ENCODE data around the gene ACYP2.
A peak's percentile ranks its signal among the peaks of the same experiment; 100 is the strongest.
"Not testable (repeated sequence)": the region's sequence is repeated elsewhere in the genome, so short reads cannot be mapped to it uniquely, and the experiment has no call there.

ACYP2 gene

DNA sequence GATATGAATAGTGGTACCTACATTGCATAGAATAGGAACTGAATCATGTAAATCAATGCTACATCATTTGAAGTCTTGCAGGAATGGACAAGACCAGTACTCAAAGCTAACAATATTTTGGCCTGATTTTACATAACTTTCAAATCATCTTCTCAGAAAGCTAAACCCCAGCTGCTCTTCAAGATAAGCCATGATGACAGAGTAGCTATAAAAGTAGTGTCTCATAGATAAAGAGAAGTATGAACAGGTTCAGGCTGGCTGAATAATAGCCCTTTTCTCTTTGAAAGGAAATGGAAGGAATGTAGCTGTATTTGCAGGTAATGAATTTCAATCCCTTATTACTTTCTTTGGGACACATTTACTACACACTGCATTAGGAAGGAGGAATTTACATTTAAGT lies 112.4 kb downstream of the ACYP2 start:
- no peak for DNase-seq

DNA sequence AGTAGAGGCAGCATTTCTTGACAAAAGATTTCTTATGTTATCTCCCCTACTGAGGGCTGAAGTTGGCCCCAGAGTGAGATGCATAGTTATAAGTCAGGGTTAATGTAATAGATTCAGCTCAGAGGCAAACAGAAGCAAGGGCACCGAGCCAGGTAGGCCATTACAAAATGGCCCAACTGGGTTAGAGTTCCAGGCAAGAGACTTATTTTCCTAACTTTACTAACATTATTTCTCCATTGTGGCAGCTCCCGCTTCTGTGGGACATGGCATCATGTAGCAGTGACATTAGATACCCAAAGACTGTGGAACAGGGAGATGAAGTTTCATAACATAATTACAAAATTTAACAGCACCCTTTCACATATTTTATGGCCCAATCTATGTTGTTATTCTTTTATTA lies 113.5 kb downstream of the ACYP2 start:
- DNase-seq: no peak

DNA sequence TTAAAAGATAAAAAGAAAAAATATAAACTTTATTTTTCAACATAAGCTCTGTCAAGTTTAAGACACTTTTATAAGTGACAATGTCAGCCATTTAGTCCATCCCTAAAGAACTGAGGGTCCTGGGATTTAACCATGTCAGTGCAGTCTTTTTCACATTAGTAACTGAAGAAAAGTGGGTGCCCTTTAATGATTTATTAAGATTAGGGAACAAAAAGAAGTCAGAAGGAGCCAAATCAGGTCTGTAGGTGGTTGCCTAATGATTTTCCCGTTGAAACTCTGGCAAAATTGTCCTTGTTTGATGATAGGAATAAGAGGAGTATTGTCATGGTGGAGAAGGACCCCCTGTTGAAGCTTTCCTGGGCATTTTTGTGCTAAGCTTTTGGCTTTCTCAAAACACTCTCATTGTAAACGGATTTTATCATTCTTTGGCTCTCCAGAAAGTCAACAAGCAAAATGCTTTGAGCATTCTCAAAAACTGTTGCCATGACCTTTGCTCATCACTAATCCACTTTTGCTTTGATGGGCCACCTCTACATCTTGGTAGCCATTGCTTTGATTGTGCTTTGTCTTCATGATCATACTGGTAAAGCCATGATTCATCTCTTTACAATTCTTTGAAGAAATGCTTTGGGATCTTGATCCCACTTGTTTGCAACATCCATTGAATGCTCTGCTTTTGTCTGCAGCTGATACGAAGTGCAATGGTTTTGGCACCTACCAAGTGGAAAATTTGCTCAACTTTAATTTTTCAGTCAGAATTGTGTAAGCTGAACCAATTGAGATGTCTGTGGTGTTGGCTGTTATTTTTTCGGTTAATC lies 118.6 kb downstream of the ACYP2 start:
- DNase-seq: no peak

DNA sequence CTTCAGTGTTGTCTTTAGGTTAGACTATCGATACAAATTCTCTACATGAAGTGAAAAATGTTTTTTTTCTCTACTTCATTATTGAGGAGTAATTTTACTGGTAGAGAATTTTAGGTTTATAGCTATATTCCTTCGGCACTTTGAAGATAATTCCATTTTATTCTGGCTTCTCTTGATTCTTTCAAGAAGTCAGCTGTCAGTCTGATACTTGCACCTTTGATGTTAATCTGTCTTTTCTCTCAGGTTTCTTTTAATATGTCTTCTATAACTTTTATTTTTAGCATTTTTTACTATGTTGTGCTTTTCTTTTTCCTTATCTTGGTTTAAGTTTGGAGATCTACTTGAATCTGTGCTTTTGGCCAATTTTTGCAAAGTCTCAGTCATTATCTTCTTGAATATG lies 122.0 kb downstream of the ACYP2 start:
- DNase-seq: no peak

DNA sequence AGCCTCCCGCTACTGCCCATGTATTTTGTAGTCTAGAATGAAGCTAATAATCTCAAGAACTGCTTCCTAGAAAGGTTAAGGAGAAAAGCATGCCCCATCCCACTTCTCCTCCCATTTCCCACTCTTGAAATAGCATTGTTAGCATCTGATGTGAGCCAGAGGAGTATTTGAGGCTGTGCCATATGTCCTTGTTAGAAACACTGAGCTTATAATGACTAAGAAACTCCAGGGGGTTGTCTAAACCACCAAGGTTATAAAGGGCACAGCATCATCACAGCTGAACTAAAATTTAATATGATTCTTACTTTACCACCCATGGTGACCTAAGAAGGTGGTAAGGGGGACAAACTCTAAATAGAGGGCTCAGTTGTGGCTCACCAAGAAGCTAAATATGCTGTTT lies 124.0 kb downstream of the ACYP2 start:
- DNase-seq: no peak

DNA sequence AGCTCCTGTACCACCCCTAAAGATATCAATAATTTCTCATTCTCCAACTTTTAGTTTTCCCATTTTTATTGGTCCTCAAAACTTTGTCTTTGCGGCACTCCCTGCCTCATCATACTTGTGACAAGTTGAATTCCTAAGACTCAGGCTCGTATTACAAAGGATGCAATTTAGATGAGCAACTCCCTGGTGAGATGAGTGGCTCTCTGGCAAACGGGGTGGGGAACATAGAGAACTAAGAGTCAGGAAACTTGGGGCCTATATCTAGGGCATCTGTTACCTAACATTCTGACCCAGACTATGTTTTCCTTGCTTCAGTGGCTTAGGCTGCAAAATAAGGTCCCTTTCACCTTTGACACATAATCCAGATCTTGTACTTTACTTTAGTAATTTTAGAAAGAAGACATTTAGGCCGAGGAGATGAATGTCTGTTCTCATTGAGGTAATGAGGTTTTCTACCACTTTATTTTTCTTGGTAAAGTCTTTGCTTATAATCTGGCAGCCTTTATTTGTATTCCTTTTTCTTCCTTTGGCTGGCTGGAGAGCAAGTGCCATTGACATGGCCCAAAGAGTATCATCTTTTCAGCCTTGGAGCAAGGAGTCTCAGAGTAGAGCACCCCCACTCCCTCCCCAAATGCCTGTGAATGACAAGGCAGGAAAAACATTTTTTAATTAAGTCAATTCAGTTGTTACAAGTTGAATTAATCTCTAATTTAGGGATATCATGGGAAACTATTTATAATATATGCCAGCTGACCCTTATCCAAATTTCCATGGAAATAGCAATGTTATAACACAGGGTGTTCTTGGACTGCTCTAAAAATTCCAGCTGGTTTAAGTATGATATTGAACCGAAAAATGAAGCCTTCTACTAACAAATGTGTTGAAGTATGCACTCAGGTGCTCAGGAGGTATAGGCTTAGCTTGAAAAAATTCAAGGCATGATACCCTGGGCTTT lies 125.4 kb downstream of the ACYP2 start:
- no peak for DNase-seq

DNA sequence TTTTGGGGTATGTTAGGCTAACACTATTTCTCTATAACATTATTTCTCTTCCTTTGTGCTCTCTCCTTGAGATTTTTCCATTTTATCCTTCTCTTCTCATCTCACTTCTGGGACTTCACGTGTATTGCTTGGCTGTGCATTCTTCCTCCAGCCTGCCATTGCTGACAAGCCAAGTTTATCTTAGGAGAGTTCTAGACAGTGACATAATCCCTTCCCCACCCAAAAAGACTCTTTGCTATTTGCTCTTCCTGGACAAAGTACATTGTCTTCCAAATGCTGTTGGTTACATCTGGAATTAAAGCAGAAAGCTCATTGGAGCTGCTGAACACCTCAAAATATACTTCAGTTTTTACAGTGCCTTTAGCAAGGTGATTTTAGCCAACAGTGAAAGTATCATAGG lies 131.7 kb downstream of the ACYP2 start:
- DNase-seq: no peak

DNA sequence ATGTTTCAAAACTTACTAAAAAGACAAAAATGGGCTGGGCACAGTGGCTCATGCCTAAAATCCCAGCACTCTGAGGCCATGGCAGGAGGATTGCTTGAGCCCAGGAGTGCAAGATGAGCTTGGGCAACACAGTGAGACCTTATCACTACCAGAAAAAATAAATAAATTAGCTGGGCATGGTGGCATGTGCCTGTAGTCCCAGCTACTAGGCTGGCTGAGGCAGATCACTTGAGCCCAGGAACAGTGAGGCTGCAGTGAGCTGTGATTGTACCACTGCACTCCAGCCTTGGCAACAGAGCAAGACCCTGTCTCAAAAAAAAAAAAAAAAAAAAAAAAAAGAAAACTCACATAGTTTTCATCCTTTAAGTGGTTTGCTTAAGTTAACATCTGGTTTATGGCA lies 134.2 kb downstream of the ACYP2 start:
- DNase-seq: no peak

DNA sequence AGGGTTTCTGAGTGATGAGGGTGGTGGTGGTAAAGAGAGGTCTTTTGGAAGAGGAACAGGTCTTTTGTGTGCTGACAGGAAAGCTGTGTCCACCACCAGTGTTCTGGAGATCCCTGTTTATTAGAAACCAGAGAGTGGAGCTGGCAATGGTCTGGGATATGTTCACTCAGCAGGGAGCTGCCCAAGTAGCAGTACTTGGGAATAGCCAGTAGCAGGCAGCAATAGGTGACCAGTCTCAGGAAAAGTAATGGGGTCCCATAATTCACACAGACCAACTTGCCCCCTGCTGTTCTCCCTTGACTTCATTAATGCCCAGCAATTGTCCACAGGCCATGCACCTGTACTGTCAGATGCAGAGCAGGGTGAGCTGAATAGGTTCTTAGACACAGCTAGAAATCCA lies 138.8 kb downstream of the ACYP2 start:
- DNase-seq: no peak

DNA sequence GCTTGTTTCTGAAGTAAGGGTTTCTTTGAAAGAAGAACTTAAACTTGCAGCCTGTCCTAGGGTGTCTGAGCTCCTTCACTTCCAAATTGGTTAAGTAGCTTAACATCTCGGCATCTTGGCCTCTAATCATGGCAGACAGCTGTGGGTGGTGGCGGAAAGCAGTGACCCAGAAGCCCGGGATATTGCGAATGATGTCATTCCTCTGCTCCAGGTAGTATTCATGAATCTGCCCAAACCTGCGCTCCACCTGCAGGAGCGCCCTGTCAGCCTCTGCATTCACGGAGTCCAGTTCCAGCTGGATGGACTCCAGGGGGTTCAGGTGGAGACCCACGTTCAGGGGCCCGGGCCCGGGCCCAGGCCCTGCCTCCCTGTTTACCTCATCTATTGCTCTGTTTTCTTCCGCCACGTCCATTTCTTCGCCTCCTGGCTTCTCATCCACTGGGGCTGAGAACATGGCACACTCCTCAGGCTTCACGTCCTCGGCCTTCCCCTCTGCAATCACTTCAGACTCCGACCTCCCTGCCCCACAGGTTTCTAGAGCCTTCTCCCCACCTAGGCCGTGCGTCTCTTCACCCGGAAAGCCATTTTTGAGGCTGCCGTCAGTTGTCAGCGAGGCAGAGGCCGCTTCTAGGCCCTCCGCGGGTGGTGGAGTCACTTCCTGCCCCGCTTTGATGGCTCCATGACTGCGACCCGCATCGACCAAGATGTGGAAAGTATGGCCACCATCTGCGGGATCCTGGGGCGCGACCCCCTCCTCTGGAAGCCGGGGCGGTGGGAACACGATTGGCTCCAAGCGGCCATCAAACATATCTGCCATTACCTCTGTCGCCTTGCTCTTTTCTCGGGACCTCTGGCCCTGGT lies 140.0 kb downstream of the ACYP2 start:
- no peak for DNase-seq

DNA sequence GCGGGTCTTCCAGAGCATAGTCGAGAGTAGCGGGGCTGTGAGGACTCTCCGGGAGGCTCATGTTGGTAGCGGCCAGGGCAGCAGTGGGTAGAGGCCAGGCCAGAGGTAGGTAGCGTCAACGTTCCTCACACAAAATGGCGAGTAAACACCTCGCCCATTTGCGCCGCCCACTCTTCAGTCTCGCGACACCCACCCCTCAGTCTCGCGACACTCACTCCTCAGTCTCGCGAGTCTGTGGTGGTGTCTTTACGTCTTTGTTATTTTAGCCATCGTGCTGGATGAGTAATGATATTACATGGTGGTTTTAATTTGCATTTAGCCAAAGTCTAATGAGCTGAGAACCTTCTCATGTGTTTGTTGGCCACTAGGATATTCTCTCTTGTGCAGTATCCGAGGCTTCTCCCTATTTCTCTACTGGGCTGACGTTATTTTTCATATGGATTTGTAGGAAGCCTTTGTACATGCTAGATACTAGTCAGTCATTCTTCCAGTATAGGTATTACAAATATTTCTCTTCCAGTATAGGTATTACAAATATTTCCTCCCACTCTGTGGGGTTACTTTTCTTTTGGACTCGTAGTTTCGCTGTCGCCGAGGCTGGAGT lies 140.8 kb downstream of the ACYP2 start, which contains the start of gene TSPYL6:
TSS of gene TSPYL6 (minus strand) at position 139 of the 604 bp plus-strand sequence. CDS start at position 61, 78 bp downstream.
- DNase-seq: no peak

DNA sequence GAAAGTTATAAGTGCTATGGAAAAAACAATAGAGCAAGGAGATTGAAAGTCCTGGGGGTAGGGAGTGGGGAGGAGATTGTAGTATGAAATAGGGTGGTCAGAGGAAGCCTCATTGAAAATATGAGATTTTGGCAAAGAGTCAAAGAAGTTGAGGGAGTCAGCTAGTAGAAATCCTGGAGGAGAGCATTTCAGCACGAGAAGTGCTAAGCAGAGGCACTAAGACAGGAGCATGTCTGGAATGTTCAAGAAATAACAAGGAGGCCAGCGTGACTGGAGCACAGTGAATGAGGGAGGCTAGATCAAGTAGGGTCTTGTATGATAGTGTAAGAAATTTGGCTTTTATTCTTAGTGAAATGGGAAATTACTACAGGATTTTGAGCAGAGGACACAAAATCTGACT lies 142.8 kb downstream of the ACYP2 start:
- no peak for DNase-seq

DNA sequence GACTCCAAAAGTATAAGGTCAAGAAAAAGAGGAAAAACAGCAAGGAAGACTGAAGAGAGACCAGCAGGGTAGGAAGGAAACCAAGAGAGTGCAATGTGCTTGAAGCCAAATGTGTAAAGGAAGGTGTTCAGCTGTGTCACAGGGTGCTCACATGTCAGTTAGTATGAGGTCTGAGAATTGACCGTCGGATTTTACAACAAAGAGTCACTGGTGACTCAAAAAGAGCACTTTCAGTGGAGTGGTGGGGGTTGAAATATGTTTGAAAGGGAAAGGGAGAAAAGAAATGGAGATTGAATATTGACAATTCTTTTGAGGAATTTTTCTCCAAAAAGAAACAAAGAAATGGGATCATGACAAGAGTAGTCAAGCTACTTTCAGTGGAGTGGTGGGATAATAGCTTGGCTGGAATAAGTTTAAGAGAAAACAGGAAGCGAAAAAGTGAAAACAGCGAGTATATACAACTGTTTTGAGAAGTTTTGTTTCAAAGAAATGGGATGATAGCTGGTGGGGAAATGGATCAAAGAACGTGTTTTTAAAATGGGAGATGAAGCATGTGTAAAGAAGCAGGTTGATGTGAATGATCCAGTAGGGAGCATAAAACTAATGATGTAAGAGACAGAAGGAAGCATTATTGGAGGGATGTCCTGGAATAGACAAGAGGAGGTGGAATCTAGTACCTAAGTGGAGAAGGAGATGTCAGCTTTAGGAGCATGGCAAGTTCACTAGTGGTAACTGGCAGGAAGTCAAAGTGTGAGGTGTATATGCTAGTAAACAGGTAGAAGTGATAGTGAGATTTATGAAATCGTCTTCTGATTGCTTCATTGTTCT lies 144.2 kb downstream of the ACYP2 start:
- DNase-seq: no peak

DNA sequence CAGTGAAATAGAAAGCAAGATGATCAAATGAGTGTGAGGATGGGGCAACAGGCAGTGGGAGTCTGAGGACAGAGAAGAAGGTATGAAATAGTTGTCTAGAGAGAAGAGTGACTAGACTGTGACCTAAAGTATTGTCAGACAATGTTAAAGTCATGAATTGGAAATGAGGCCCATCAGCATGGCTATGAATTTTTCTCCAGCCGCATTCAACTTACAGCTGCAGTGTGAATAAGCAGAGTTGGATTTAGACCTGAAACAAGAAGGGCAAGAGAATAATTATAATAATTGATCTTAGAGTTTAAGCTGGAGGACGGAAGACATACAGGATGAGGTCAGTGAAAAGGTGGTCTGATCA lies 144.8 kb downstream of the ACYP2 start:
- DNase-seq: no peak

DNA sequence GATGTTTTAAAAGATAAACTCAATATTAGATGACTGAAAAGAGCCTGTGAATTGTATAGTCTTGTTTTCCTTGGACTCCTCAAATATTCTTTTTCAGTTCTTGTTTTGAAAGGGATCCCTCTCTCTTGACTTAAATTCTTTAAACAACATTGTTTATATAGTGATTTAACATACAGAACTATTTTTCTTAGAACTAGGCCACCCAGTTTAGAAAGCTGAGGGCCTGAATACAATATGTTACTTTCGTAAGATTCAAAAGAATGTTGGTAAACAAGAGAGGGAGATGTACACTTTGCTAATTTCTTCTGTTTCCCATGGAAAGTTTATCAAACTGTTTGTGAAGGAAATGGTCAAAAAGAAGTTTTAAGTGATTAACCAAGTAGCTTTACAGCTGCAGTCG lies 146.1 kb downstream of the ACYP2 start:
- no peak for DNase-seq

DNA sequence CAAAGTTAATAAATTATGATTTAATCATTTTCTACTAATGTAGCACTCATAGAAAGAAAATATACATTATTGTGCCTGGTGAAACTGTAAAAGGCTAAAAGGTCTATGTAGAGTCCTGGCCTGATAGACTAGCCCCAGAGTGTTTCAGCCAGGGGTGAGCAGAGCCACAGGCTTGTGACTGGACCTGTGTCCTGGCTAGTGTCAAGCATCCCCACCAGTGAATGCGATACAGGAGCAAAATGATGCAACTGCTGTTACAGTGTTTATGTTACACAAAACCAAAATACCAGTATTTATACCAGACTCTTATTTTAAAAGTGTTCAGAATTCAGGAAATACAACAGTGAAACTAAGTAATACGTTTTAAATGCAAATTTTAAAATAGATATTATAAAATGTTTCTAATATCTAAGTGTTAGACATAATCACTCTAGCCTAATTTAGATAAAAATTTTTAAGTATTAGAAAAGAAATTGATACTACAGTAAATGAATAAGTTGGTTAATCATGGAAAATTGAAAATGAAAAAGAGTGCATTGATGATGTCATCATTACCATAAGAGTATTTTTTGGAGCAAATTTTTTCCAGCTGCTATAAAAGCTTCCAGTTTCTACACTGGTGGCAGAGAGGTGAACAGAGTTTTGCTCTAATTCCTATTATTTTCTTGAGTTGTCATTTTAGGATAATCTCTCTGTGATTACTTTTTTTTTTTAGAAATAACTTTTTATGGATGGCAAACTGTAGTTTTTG lies 146.8 kb downstream of the ACYP2 start:
- no peak for DNase-seq

DNA sequence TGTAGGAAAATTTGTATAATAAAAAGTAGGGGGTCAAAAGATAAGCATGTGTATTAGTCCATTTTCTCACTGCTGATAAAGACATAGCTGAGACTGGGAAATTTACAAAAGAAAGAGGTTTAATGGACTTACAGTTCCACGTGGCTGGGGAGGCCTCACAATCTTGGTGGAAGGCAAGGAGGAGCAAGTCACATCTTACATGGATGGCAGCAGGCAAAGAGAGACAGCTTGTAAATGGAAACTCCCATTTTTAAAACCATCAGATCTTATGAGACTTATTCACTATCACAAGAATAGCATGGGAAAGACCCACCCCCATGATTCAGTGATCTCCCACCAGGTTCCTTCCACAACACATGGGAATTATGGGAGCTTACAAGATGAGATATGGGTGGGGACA lies 149.7 kb downstream of the ACYP2 start:
- DNase-seq: not testable (repeated sequence)

DNA sequence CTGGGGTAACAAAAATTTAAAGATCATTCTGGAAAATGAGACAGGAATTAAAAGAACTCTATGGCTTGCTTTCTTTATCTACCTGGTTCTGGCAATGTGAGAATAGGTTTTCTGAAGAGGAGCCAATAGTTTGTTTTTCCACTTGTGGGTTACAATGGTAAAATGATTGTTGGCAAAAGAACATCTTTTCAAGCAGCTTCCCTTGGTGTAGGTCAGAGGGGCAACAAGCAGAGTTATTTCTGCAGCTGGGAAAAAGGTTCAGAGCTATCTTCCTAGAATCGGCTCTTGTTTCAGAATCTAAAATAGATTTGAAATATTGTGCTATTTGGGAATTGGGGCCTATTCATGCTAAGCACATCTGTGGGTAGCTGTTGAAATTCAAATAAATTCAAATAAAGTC lies 152.2 kb downstream of the ACYP2 start:
- DNase-seq: no peak

DNA sequence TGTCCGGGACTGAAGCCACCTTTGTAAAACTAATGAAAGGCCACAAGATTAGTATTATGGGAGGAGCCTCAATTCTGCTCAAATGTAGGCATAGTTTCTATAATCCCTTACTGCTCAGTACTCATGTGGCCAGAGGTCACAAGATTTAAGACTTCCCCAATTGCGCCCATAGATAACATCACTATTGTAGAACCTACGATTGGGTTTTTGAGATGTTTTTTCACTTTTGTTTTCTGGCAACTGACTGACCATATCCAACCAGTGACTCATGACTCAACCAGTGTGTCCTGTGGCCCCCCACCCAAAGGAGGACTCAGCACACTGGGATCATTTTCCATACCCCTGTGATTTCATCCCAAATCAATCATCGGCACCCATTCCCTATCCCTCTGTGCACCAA lies 155.8 kb downstream of the ACYP2 start:
- peak; percentile 35 to 49 for DNase-seq

DNA sequence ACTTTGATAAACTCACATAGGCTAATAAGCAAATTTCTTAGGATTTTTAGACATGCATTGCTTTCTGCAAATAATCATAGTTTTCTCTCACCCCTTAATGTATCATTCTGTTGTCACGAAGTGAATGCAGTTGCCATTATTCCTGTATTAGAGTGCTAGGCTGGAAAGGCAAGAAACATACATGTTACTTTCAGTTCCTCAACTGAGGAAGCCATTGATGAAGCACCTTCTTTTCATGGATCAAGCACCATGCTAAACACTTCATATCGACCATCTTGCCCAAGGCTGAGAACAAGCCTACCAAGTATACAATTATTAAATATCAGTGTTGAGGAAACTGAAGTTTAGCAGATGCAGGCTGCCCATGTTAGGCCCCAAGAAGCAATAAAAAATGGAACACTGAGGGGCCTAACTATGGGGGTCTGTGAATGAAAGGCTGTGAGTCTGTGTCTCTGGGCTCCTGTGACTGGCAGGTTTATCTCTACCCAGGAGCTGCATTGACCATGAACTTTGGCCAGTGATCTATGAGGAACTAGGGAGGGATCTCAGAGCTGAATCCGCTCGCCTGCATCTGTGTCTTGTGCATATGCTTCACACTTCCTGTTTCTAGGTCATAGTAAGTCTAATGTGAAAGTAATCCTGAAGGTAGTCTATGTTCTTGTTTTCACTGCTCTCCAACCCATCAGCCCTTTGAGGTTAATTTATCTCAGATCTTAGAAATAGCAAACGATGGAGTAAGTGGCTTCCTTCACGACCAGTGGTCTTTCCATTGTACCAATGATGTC lies 156.6 kb downstream of the ACYP2 start:
- DNase-seq: peak; percentile 63 to 67

Measured in inflammatory macrophage (primary cell).